Measurements from ENCODE around the gene OTULIN. TPM values are rescaled to one million over a fixed set of nuclear protein-coding genes. Genes with fewer than 3 reads are reported as not detected.

The OTULIN gene
- total RNA-seq, 6 experiments from 2014 or later = 25.2 to 34.8 (median 29.2) TPM

DNA sequence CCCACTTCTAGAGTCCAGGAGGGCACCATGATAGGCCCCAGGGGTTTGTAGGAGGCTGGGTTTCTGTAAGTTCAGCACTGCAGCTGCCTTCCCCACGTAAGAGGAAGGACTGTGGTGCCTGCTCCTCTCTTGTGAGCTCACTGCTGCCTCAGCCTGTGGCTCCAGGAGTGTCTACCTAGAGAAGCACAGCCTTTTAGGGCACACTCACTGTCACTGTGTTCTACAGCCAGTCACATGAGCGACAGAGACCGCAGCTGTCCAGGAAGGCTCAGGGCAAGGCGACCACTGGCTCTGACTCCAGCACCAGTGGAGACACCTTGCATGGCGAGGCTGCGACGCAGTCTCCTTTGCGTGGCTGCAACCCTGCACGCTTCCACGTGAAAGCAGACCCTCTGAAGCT lies 72.8 kb downstream of the OTULIN start:
- ATAC-seq = no peak
- Histone ChIP-seq H3K4me1 (peaks cover 0 to 16% (median 4%) of the 10 kb centered on the region in 4 donors), H3K27ac (no peak overlapping the region), H3K4me3 (no peak overlapping the region), H3K36me3 (peaks cover 0 to 11% (median 0%) of the 10 kb centered on the region in 4 donors), H3K27me3 (no peaks in the 10 kb centered on the region), H3K9me3 (no peaks in the 10 kb centered on the region)
- 97% methylated on average over 4 of the region's 10 CpGs for WGBS (ENCODE audit: insufficient coverage, low coverage, low lambda C conversion rate, missing lambda C conversion rate)
- no peak for DNase-seq
- intact Hi-C loops (cut with DNase I) = no loop called here
- TF ChIP-seq CTCF (IDR thresholded peaks at IDR 0.05) (no peak), POLR2A (IDR thresholded peaks at IDR 0.05) (no peak)

GRCh38 chr5:14738050-14738449 lies 73.5 kb downstream of the OTULIN start:
- Histone ChIP-seq H3K4me3 (no peak overlapping the region), H3K27me3 (no peaks in the 10 kb centered on the region), H3K9me3 (no peaks in the 10 kb centered on the region), H3K27ac (no peak overlapping the region), H3K36me3 (peaks cover 0 to 11% (median 0%) of the 10 kb centered on the region in 4 donors), H3K4me1 (peaks cover 0 to 16% (median 4%) of the 10 kb centered on the region in 4 donors)
- intact Hi-C loops (cut with DNase I) = no loop called here
- 85% methylated on average over 5 of the region's 5 CpGs for WGBS (ENCODE audit: insufficient coverage, low coverage, low lambda C conversion rate, missing lambda C conversion rate)
- ATAC-seq (no peak), DNase-seq (no peak)
- TF ChIP-seq POLR2A (IDR thresholded peaks at IDR 0.05) (no peak), CTCF (IDR thresholded peaks at IDR 0.05) (no peak)

DNA sequence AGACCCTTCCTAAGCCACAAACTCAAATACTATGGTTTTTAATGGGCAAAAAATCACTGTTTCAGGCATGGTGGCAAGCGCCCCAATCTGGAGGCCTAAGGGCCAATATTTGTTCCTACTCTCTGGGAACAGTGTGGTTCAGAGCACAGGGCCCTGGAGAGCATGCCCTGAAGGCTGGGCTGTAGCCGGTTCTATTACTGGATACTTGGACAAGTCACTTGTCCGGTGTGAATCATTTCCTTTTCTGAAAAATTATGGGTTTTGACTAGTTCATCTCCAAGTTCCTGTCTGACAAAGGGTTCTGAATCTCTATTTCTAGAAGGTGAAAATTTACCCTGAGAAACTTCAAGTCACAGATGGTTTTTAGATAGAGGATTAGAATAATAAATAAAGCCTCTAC lies 75.0 kb downstream of the OTULIN start:
- Histone ChIP-seq H3K4me1 (peaks cover 0 to 17% (median 4%) of the 10 kb centered on the region in 4 donors), H3K27ac (no peak overlapping the region), H3K36me3 (peaks cover 0 to 11% (median 0%) of the 10 kb centered on the region in 4 donors), H3K27me3 (no peaks in the 10 kb centered on the region), H3K9me3 (no peaks in the 10 kb centered on the region), H3K4me3 (no peak overlapping the region)
- peak in 2 of 4 donors; percentile 46 to 62 for ATAC-seq
- TF ChIP-seq CTCF (IDR thresholded peaks at IDR 0.05) = no peak
- TF ChIP-seq POLR2A (IDR thresholded peaks at IDR 0.05) = no peak
- no peak for DNase-seq
- intact Hi-C loops (cut with DNase I) = no loop called here
- 68% methylated on average over 3 of the region's 3 CpGs for WGBS (ENCODE audit: insufficient coverage, low coverage, low lambda C conversion rate, missing lambda C conversion rate)

DNA sequence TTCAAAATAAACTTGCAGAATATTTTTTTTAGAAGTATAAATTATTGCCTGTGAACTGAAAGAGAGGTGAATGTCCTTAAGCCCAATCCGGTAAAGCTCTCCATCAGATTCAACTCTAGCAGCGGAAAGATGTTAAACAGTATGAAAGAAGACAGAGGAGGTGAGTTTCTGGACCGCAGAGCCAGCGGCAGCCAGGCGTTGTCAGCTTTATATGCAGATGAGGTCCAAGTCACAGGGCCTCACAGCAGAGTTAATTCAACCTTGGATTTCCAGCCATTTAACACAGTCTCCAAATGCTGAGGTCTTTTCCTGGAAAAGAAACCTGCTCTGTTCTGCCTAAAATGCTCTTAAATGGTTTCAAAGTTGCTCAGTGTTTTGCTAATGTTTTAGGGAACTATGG lies 75.5 kb downstream of the OTULIN start:
- TF ChIP-seq CTCF (IDR thresholded peaks at IDR 0.05) = no peak
- TF ChIP-seq POLR2A (IDR thresholded peaks at IDR 0.05) = no peak
- H3K27ac ChIP-seq = no peak overlapping the region
- ATAC-seq (no peak), DNase-seq (no peak)
- no peak overlapping the region for H3K4me3 ChIP-seq
- H3K9me3 ChIP-seq = no peaks in the 10 kb centered on the region
- intact Hi-C loops (cut with DNase I) = no loop called here
- H3K36me3 ChIP-seq = peaks cover 0 to 11% (median 0%) of the 10 kb centered on the region in 4 donors
- no peaks in the 10 kb centered on the region for H3K27me3 ChIP-seq
- H3K4me1 ChIP-seq = peaks cover 0 to 22% (median 4%) of the 10 kb centered on the region in 4 donors
- 92% methylated on average over 5 of the region's 5 CpGs for WGBS (ENCODE audit: insufficient coverage, low coverage, low lambda C conversion rate, missing lambda C conversion rate)

DNA sequence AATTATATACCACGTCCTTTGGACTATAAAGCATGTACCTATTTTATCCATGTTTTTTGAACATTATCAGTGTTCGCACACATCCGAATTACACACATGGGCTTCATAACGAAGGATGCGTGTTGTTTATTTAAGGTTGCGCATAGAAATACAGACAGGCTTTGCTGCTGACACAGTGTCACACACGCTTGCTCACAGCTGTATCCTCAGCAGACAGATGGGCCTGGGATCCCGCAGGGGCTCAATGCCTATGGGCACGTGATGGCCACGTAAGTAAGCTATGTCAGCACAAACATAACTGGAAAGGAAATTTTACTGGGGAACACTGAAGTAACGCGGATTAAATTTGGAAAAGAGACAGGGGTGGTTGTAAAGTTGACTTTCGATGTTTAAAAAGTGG lies 76.6 kb downstream of the OTULIN start:
- Histone ChIP-seq H3K27ac (no peak overlapping the region), H3K4me1 (peaks cover 0 to 21% (median 0%) of the 10 kb centered on the region in 4 donors), H3K4me3 (no peak overlapping the region), H3K36me3 (peaks cover 0 to 11% (median 1%) of the 10 kb centered on the region in 4 donors), H3K27me3 (no peaks in the 10 kb centered on the region), H3K9me3 (no peaks in the 10 kb centered on the region)
- ATAC-seq = no peak
- TF ChIP-seq POLR2A (IDR thresholded peaks at IDR 0.05) (no peak), CTCF (IDR thresholded peaks at IDR 0.05) (no peak)
- intact Hi-C loops (cut with DNase I) = no loop called here
- DNase-seq = no peak
- WGBS (ENCODE audit: insufficient coverage, low coverage, low lambda C conversion rate, missing lambda C conversion rate) = 96% methylated on average over 13 of the region's 13 CpGs

Measured in right lobe of liver (tissue), 6 donors.